ENCODE data around the gene BPIFB2. TPM values are rescaled to one million over a fixed set of nuclear protein-coding genes. Genes with fewer than 3 reads are reported as not detected.

The BPIFB2 gene
- total RNA-seq, 3 donors from 2014 or later: 0.98 to 1.0 TPM; not detected in 1

DNA sequence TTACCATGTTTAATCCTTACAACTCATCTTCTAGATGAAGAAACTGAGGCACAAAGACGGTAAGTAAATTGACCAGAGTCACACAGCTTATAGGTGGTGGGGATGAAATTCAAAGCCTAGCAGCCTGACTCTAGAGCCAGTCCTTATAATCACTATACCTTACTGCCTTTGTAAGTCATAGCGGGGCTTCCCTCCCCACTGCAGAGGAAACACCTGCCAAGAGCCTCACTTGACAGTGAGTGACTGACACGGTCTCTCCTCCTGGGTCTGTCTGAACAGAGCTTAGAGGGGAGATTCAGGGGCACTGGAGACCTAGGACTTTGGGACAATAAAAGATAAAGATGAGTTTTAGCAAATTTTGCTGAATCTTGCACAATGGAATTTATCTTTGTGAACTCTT is 16.1 kb upstream of the BPIFB2 start:
- TF ChIP-seq POLR2AphosphoS5 (IDR thresholded peaks at IDR 0.05): no peak
- TF ChIP-seq POLR2A (IDR thresholded peaks at IDR 0.05): no peak
- TF ChIP-seq, protein P1, sequence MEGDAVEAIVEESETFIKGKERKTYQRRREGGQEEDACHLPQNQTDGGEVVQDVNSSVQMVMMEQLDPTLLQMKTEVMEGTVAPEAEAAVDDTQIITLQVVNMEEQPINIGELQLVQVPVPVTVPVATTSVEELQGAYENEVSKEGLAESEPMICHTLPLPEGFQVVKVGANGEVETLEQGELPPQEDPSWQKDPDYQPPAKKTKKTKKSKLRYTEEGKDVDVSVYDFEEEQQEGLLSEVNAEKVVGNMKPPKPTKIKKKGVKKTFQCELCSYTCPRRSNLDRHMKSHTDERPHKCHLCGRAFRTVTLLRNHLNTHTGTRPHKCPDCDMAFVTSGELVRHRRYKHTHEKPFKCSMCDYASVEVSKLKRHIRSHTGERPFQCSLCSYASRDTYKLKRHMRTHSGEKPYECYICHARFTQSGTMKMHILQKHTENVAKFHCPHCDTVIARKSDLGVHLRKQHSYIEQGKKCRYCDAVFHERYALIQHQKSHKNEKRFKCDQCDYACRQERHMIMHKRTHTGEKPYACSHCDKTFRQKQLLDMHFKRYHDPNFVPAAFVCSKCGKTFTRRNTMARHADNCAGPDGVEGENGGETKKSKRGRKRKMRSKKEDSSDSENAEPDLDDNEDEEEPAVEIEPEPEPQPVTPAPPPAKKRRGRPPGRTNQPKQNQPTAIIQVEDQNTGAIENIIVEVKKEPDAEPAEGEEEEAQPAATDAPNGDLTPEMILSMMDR (IDR thresholded peaks at IDR 0.05): no peak
- no peak overlapping the region for H3K4me3 ChIP-seq
- H3K4me1 ChIP-seq: no peaks in the 10 kb centered on the region
- no peak overlapping the region for H3K27ac ChIP-seq
- H3K27me3 ChIP-seq: peaks cover 0 to 3% of the 10 kb centered on the region in 2 donors
- no peak for DNase-seq (ENCODE audit: low spot score in 2 of 2)
- H3K9me3 ChIP-seq: peaks cover 0 to 9% of the 10 kb centered on the region in 2 donors
- intact Hi-C loops (cut with DNase I; ENCODE audit: low total_unique reads): loop anchor here (10.0 kb wide), 1 partner anchor 1137 kb away; no protein-coding TSS in a partner anchor
- H3K36me3 ChIP-seq: no peaks in the 10 kb centered on the region

DNA sequence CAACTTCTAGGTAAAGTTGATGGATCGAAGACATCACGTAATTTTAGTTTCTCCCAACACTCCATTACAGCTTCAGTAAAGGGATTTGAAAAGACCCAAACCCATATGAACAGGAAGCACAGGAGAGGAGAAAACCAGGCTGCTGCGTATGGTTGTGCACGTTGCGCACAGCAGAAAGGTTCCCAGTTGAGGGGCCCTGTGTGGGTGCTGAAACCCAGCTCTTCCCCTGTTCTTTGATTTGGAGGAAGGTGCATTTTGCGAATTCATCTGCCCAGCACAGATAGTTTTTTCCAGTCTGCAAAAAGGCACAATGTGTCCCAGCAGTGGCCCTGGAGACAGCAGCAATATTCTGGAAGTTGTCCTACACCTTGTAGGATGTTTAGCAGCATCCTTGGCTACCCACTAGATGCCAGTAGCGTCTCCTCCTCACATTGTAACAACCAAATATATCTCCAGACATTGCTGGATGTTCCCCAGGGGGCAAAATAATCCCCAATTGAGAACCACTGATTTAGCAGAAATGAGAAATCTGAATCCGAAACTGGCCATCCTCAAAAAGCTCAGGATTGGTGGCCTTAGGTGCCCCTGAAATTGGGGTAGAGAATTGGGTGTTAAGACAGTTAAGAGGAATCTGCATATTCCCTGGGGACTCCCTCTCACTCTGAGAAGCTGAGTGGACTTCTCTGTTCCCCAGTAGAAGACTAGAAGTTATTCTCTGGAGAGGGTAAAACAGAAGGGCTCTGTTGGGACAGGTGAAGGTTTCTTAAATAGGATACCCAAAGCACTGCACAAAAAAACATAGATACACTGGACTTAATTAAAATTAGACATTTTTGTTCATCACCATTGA is 15.5 kb upstream of the BPIFB2 start:
- Histone ChIP-seq H3K36me3 (no peaks in the 10 kb centered on the region), H3K4me3 (no peak overlapping the region), H3K9me3 (peaks cover 0 to 9% of the 10 kb centered on the region in 2 donors), H3K27me3 (no peaks in the 10 kb centered on the region), H3K4me1 (no peaks in the 10 kb centered on the region), H3K27ac (no peak overlapping the region)
- intact Hi-C loops (cut with DNase I; ENCODE audit: low total_unique reads): loop anchor here (10.0 kb wide), 1 partner anchor 1137 kb away; no protein-coding TSS in a partner anchor
- DNase-seq (ENCODE audit: low spot score in 2 of 2): no peak
- no peak for TF ChIP-seq POLR2AphosphoS5 (IDR thresholded peaks at IDR 0.05)
- TF ChIP-seq, protein P1 (IDR thresholded peaks at IDR 0.05): no peak
- TF ChIP-seq POLR2A (IDR thresholded peaks at IDR 0.05): no peak

DNA sequence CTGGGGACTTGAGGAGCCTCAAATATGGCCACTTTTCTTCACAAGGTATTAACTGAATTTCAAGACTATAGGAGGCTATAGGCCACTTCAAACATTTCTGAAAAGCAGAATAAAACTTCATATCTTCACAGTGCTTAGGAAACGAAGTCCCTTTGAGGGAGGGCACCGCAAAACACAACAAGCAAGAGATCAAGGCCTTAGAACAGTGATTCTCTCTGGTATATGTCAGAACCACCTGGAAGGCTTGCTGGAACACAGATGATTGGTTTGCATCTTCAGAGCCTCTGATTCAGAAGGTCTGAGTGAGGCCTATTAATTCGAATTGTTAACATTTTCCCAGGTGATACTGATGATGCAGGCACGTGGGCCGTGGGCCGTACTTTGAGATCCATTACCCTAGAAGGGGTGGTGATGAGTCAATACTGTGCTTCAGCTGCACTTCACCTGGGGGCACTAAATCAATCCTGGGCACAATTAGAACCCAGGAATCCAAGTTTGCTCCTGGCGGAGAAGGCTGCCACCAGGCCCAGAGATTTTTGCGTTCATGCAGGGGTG is 13.9 kb upstream of the BPIFB2 start:
- Histone ChIP-seq H3K27me3 (no peaks in the 10 kb centered on the region), H3K4me1 (no peaks in the 10 kb centered on the region), H3K9me3 (peaks cover 0 to 9% of the 10 kb centered on the region in 2 donors), H3K36me3 (no peaks in the 10 kb centered on the region), H3K4me3 (no peak overlapping the region), H3K27ac (no peak overlapping the region)
- no peak for TF ChIP-seq POLR2AphosphoS5 (IDR thresholded peaks at IDR 0.05)
- TF ChIP-seq POLR2A (IDR thresholded peaks at IDR 0.05): no peak
- TF ChIP-seq, protein P1 (IDR thresholded peaks at IDR 0.05): no peak
- intact Hi-C loops (cut with DNase I; ENCODE audit: low total_unique reads): loop anchor here (10.0 kb wide), 1 partner anchor 1139 kb away; no protein-coding TSS in a partner anchor
- DNase-seq (ENCODE audit: low spot score in 2 of 2): no peak

DNA sequence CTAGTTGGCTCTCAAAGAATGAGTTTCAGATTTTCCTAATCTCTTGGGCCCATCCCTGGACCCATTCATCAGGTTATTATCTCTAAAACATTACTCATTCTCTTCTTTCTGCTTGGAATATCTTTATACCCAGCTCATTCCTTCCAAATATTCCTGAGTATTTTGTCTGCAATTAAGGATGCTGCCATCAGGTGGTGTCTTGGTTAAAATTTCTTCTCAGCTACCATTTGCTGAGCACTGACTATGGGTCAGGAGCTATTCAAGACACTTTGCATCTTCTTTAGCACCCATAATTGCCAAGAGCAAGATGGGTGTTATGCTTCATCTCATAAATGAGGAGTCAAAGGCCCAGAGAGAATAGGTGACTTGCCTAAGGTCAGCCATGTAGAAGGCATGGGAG is 11.7 kb upstream of the BPIFB2 start:
- Histone ChIP-seq H3K4me1 (no peaks in the 10 kb centered on the region), H3K9me3 (peaks cover 0 to 9% of the 10 kb centered on the region in 2 donors), H3K36me3 (no peaks in the 10 kb centered on the region), H3K27ac (no peak overlapping the region), H3K27me3 (no peaks in the 10 kb centered on the region), H3K4me3 (no peak overlapping the region)
- intact Hi-C loops (cut with DNase I; ENCODE audit: low total_unique reads): loop anchor here (10.0 kb wide), 1 partner anchor 1141 kb away; no protein-coding TSS in a partner anchor
- TF ChIP-seq POLR2A (IDR thresholded peaks at IDR 0.05) (no peak), POLR2AphosphoS5 (IDR thresholded peaks at IDR 0.05) (no peak)
- TF ChIP-seq, protein P1 (IDR thresholded peaks at IDR 0.05): no peak
- no peak for DNase-seq (ENCODE audit: low spot score in 2 of 2)

DNA sequence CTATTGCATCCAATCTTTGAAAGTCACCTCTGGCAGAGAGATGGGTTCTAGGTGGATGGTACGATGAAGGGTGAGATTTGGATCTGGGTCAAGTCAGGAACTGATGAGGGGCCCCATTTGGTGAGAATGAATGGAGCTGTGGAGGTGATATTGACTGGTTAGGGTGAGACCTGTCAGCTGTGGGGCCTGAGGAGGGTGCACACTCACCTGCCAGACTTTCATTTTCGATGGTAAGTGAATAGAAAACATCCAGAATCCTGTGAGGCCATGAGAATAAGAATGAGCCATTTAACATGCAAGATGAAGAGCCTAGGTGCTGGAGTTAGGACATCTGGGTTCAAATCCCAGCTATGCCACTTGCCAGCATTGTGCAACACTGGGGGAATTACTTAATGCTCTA is 10.1 kb upstream of the BPIFB2 start:
- H3K27me3 ChIP-seq: no peaks in the 10 kb centered on the region
- no peak overlapping the region for H3K27ac ChIP-seq
- DNase-seq (ENCODE audit: low spot score in 2 of 2): no peak
- TF ChIP-seq, protein P1 (IDR thresholded peaks at IDR 0.05): no peak
- TF ChIP-seq POLR2AphosphoS5 (IDR thresholded peaks at IDR 0.05): no peak
- TF ChIP-seq POLR2A (IDR thresholded peaks at IDR 0.05): no peak
- no peaks in the 10 kb centered on the region for H3K4me1 ChIP-seq
- no peak overlapping the region for H3K4me3 ChIP-seq
- intact Hi-C loops (cut with DNase I; ENCODE audit: low total_unique reads): loop anchor here (10.0 kb wide), 1 partner anchor 1143 kb away; no protein-coding TSS in a partner anchor
- peaks cover 0 to 9% of the 10 kb centered on the region in 2 donors for H3K9me3 ChIP-seq
- no peaks in the 10 kb centered on the region for H3K36me3 ChIP-seq
